ENCODE measurements around the gene SRRT. TPM values are rescaled to one million over a fixed set of nuclear protein-coding genes. Genes with fewer than 3 reads are reported as not detected.
A peak's percentile ranks its signal among the peaks of the same experiment; 100 is the strongest.

The SRRT gene
- total RNA-seq, 1 donor = 51.4 TPM

DNA sequence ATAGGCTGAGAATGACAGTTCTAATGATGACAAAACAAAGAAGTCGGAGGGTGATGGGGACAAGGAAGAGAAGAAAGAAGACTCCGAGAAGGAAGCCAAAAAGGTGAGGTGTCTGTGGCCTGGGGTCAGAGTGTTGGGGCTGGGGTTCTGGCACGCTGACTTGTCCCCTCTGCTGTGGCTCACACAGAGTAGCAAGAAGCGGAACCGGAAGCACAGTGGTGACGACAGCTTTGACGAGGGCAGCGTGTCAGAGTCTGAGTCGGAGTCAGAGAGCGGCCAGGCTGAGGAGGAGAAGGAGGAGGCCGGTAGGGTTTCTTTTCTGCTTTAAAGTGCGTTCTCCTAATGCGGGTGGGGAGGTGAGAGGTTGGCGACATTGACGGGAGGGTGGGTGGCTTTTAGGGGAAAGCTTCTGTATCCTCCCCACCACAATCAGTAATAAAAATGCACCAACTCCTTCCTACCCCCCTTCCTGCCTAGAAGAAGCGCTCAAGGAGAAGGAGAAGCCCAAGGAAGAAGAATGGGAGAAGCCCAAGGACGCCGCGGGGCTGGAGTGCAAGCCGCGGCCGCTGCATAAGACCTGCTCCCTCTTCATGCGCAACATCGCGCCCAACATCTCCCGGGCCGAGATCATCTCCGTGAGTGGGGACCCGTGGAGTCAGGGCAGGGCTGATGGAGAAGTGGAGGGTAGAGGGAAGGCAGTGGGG is 10.0 kb downstream of the SRRT start:
- Histone ChIP-seq H3K4me3 (ENCODE audit: low read length) (no peak overlapping the region), H3K27me3 (ENCODE audit: insufficient read depth, low read length) (no peaks in the 10 kb centered on the region), H3K9me3 (ENCODE audit: low read depth, low read length) (no peaks in the 10 kb centered on the region), H3K4me1 (ENCODE audit: insufficient read depth, low read length) (peaks cover 39% of the 10 kb centered on the region)

DNA sequence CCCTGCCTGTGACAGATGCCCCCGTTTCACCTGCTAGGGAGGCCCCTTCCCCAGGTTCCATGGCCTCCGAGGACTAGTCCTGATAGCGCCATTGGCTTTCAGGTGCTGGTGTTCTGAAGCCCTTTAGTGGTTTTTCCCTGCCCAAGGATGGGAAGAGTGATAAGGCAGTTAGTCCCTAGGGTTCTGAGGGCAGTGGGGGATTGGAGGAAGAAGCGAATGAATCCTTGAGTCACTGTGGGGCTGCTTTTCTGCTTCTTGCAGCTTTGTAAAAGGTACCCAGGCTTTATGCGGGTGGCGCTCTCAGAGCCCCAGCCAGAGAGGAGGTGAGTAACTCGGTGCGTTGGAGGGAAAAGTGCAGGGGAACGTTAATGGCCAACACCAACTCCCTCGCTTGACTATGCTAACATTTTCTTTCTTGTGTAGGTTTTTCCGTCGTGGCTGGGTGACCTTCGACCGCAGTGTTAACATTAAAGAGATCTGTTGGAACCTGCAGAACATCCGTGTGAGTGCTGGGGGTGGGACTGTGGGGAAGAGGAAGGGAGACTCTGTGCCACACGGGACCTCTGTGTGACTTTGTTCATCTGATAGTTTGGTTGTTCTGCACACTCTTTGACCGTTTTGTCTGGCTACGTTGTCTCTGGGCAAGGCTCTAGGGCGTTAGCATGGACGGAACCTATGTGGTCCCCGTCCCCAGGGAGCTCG is 10.7 kb downstream of the SRRT start:
- no peak overlapping the region for H3K4me3 ChIP-seq (ENCODE audit: low read length)
- peaks cover 2% of the 10 kb centered on the region for H3K27me3 ChIP-seq (ENCODE audit: insufficient read depth, low read length)
- H3K9me3 ChIP-seq (ENCODE audit: low read depth, low read length) = no peaks in the 10 kb centered on the region
- H3K4me1 ChIP-seq (ENCODE audit: insufficient read depth, low read length) = peaks cover 46% of the 10 kb centered on the region

DNA sequence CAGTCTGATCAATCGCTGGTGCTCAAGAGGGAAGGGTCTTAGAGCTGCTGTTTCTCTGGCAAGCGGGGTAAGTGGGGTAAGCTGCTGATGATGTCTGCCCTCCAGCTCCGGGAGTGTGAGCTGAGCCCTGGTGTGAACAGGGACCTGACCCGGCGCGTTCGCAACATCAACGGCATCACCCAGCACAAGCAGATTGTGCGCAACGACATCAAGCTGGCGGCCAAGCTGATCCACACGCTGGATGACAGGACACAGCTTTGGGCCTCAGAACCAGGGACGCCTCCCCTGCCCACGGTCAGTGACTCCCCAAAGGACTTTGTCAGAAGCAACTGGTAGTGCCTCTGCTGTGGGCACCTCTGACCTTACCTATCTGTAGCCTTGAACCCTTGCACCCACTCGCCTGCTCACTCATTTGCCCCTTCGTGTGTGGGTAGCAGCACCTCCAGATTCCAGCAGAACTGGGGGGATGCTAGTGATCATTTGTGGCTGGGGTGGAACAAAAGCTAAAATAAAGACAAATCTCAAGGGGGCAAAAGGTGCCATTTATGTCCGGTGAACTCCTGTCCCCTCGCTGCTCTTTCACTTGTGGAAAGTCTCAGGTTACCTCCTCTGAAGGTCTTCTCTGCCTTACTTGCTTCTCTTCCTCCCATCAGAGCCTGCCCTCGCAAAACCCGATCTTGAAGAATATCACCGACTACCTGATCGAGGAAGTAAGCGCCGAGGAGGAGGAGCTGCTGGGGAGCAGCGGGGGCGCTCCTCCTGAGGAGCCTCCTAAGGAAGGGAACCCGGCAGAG is 11.4 kb downstream of the SRRT start:
- Histone ChIP-seq H3K4me3 (ENCODE audit: low read length) (no peak overlapping the region), H3K9me3 (ENCODE audit: low read depth, low read length) (no peaks in the 10 kb centered on the region), H3K27me3 (ENCODE audit: insufficient read depth, low read length) (peaks cover 9% of the 10 kb centered on the region), H3K4me1 (ENCODE audit: insufficient read depth, low read length) (peaks cover 53% of the 10 kb centered on the region)

GRCh38 chr7:100886936-100887515 is 12.1 kb downstream of the SRRT start:
- Histone ChIP-seq H3K4me1 (ENCODE audit: insufficient read depth, low read length) (peaks cover 53% of the 10 kb centered on the region), H3K27me3 (ENCODE audit: insufficient read depth, low read length) (peaks cover 16% of the 10 kb centered on the region), H3K4me3 (ENCODE audit: low read length) (no peak overlapping the region)

DNA sequence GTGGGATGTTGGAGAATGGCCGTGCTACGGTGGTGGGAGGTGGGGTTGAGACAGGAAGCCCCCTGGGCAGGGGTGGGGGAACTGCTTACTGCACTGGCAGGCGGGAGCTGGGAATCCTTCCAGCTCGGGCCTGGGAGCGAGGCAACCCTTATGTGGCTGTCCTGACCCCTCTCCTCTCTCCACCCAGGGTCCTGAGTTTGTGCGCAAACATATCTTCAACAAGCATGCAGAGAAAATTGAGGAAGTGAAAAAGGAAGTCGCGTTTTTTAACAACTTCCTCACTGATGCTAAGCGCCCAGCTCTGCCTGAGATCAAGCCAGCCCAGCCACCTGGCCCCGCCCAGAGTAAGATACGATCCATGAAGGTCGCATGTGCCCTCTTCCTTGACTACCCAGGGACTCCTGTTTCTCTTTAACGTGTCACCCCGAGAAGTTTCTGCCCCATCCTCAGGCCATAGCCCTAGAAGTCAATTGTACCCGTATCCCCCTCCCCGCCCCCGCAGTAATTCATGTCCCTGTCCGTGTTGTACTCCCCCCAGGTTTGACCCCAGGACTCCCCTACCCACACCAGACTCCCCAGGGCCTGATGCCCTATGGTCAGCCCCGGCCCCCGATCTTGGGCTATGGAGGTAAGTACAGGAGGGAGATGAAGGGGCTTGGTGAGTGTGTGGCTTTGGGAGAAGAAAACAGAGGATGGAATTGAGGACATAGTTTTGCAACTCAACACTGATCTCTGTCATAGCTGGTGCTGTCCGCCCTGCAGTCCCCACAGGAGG is 12.8 kb downstream of the SRRT start:
- Histone ChIP-seq H3K4me1 (ENCODE audit: insufficient read depth, low read length) (peaks cover 53% of the 10 kb centered on the region), H3K9me3 (ENCODE audit: low read depth, low read length) (no peaks in the 10 kb centered on the region), H3K27me3 (ENCODE audit: insufficient read depth, low read length) (peaks cover 23% of the 10 kb centered on the region), H3K4me3 (ENCODE audit: low read length) (no peak overlapping the region)

More at GRCh38 chr7:100886936-100887515, 12.1 kb downstream of the SRRT start:
- H3K9me3 ChIP-seq (ENCODE audit: low read depth, low read length) = no peaks in the 10 kb centered on the region

DNA sequence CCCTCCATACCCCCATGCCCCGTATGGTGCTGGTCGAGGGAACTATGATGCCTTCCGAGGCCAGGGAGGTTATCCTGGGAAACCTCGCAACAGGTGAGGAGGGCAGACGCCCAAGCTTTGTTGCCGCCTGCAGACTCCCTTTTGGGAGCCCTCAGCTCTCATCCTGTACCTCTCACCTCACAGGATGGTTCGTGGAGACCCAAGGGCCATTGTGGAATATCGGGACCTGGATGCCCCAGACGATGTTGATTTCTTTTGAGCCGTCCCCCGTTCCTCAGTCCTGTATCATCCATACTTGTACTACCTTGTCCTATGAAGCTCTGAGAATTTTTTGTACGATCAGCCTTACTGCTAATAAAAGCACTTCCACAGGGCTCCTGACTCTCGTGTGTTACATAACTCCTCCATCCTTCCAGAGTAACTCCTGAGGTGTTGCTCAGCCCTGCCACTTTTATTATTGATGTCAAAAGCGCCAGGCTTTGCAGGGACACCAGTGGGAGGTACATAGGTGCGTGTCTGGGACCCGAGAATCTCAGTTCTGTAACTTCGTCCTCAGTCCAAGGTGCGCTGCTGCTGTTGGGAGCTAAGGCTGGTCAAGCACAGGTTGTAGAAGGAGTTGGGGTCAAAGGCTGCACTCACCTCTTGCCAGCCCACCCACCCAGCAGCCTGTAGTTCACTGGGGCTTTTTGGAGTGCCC is 13.5 kb downstream of the SRRT start:
- peaks cover 29% of the 10 kb centered on the region for H3K27me3 ChIP-seq (ENCODE audit: insufficient read depth, low read length)
- H3K9me3 ChIP-seq (ENCODE audit: low read depth, low read length) = no peaks in the 10 kb centered on the region
- H3K4me1 ChIP-seq (ENCODE audit: insufficient read depth, low read length) = peaks cover 53% of the 10 kb centered on the region
- H3K4me3 ChIP-seq (ENCODE audit: low read length) = no peak overlapping the region

GRCh38 chr7:100888988-100889750 is 14.3 kb downstream of the SRRT start, which contains the start of gene UFSP1:
Gene UFSP1, minus strand, starts transcription at chr7:100889715. Its CDS starts 444 bp downstream, at chr7:100889271.
- peaks cover 34% of the 10 kb centered on the region for H3K27me3 ChIP-seq (ENCODE audit: insufficient read depth, low read length)
- H3K9me3 ChIP-seq (ENCODE audit: low read depth, low read length) = no peaks in the 10 kb centered on the region
- peak within 1 kb of the TSS; percentile 58 for H3K4me3 ChIP-seq (ENCODE audit: low read length)
- peaks cover 53% of the 10 kb centered on the region for H3K4me1 ChIP-seq (ENCODE audit: insufficient read depth, low read length)

- H3K4me3 ChIP-seq (ENCODE audit: low read length) = peak overlapping the region; percentile 44
- peaks cover 59% of the 10 kb centered on the region for H3K4me1 ChIP-seq (ENCODE audit: insufficient read depth, low read length)
- H3K27me3 ChIP-seq (ENCODE audit: insufficient read depth, low read length) = peaks cover 43% of the 10 kb centered on the region
- H3K9me3 ChIP-seq (ENCODE audit: low read depth, low read length) = no peaks in the 10 kb centered on the region
Observed at GRCh38 chr7:100890653-100891567, 16.0 kb downstream of the SRRT start.

GRCh38 chr7:100891568-100892247 is 16.8 kb downstream of the SRRT start:
- Histone ChIP-seq H3K4me1 (ENCODE audit: insufficient read depth, low read length) (peaks cover 60% of the 10 kb centered on the region), H3K4me3 (ENCODE audit: low read length) (no peak overlapping the region), H3K27me3 (ENCODE audit: insufficient read depth, low read length) (peaks cover 50% of the 10 kb centered on the region), H3K9me3 (ENCODE audit: low read depth, low read length) (no peaks in the 10 kb centered on the region)

DNA sequence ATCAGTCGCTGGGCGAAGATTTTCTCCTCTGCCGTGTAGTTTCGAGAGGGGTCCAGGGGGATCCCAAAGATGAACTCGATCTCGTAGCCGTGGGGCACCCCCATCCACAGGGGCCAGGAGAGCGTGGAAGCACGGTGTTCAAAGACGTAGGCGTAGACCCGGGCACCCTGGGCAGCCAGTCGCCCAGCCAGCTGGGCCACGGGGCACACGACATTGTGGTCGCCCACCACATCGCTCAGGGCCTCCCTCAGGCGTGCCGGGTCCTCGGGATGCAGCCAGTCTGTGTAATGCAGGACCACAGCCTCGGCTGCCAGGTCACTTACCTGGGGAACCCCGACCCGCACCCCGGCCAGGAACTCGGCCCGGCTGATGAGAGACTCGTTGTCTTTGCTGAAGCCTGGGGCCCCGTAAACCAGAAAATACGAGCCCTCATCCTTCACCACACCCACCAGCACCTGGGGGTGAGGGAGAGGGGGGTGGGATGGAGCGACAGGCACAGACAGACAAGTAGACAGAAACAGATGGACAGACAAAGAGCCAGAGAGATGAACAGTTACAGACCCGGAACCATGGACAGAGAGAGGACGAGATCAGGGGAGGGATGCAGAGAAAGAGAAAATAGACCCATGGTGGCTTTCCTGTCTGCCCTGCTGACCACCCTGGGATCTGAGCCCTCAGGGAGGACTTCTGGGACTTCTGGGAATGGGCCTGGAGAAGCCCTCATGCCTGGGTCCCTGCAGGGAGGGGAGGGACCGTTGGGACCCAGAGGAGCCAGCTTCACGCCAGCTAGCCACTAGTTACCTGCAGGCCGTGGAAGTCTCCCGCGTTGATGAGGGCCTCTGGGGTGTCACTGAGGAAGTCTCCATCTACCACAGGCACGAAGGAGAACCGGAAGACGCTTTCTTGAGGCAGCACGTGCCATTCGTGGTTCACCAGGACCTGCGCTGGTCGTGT is 17.7 kb downstream of the SRRT start:
- H3K9me3 ChIP-seq (ENCODE audit: low read depth, low read length) = no peaks in the 10 kb centered on the region
- H3K4me3 ChIP-seq (ENCODE audit: low read length) = no peak overlapping the region
- peaks cover 55% of the 10 kb centered on the region for H3K4me1 ChIP-seq (ENCODE audit: insufficient read depth, low read length)
- H3K27me3 ChIP-seq (ENCODE audit: insufficient read depth, low read length) = peaks cover 55% of the 10 kb centered on the region

DNA sequence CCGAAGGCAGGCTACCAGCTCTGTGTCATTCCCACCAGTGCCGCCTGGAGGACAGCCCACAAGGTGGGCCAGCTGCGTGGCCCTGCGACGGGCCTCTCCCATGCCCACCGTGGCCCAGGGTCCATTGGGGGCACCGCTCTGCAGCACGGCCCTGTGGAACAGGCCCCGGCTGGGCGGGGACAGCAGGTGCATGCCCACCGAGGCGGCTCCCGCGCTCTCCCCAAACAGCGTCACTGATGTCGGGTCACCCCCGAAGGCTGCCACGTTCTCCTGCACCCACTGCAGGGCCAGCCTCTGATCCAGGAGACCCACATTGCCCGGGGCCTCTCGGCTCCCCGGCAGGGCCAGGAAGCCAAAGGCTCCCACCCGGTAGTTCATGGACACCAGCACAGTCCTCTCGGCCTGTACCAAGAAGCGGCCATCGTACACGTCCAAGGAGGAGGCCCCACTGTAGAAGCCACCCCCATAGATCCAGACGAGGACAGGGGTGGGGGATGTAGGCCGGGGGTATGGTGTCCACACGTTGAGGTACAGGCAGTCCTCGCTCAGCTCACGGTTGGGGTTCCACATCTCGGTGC is 18.5 kb downstream of the SRRT start:
- H3K27me3 ChIP-seq (ENCODE audit: insufficient read depth, low read length) = peaks cover 59% of the 10 kb centered on the region
- H3K4me1 ChIP-seq (ENCODE audit: insufficient read depth, low read length) = peaks cover 47% of the 10 kb centered on the region
- no peak overlapping the region for H3K4me3 ChIP-seq (ENCODE audit: low read length)
- no peaks in the 10 kb centered on the region for H3K9me3 ChIP-seq (ENCODE audit: low read depth, low read length)

Measured in mononuclear cell (primary cell).